NCI-H1092 (cell line): ENCODE data around the gene NCBP1.
A peak's percentile ranks its signal among the peaks of the same experiment; 100 is the strongest.
"Not testable (repeated sequence)": the region's sequence is repeated elsewhere in the genome, so short reads cannot be mapped to it uniquely, and the experiment has no call there.

ENCODE experiments used
- DNase-seq: peaks from one replicate; lab custom pipeline; 2025; lab: John Stamatoyannopoulos, UW

Gene NCBP1

GRCh38 chr9:97675655-97676054 lies 42.0 kb downstream of the NCBP1 start:
- DNase-seq, result no peak

DNA sequence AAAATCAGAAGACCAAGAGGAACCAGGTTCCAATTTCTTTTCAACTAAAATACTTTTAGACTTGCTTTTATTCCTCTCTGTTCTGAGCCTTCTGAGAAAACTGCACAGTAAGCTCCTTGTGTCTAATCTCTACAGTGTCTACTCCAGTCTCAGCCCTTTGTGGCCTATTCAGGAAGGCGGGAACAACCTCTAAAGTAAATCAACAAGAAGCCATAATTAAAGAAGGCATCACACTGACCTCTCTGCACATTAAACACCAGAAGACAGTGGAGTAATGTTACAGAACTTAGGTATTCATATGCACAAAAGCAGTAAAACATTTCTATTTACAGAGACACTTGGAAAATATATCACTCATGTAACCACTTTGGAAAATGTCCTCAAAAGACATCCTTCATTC lies 48.6 kb downstream of the NCBP1 start:
- DNase-seq, result no peak

- no peak for DNase-seq
Observed at GRCh38 chr9:97688654-97689053, 55.0 kb downstream of the NCBP1 start.

DNA sequence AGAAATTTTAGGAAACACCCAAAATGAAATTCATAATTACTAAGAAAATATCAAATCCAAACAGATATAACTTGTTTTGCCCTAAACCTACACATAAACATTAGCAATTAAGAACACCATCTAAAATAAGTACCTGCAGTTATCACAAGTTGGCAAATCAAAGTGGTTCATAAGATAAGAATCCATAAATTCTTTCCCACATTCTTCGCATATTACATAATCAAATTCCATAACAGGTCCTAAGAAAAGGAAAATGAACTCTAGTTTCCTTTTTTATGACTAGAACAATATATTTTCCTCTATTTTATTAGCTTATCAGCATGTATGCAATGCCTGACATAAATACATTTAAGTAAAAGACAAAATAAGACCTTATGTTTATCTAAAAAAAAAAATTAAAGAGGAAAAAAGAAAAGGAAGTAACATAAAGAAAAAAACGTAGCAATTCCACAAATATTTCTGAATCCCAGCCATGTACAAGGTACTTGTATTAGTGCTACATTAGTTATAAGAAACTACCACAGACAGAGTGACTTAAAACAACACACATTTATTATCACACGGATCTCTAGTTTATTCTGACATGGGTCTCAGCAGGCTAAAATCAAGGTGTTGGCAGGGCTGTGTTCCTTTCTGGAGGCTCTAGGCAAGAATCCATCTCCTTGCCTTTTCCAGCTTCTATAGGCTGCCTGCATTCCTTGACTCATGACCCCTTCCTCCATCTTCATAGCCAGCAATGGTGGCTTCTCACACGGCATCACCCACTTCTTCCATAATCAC lies 56.0 kb downstream of the NCBP1 start:
- DNase-seq, result no peak

DNA sequence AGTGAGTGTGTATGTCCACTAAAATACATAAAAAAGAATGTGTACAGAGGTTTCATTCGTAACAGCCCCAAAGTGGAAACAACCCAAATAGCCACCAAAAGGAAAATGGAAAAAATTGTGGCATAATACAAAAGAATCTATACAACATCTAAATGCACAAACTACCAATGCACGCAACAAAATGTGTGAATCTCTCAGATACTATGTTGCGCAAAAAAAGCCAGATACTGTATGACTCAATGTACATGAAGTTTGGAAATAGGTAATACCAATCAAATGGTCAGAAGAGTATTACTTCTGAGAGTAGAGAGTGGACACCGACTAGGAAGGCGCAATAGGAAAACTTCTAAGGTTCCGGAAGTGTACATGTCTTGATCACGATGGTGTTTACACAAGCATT lies 61.1 kb downstream of the NCBP1 start:
- DNase-seq, result no peak

GRCh38 chr9:97695390-97695789 lies 61.8 kb downstream of the NCBP1 start:
- DNase-seq, result no peak

DNA sequence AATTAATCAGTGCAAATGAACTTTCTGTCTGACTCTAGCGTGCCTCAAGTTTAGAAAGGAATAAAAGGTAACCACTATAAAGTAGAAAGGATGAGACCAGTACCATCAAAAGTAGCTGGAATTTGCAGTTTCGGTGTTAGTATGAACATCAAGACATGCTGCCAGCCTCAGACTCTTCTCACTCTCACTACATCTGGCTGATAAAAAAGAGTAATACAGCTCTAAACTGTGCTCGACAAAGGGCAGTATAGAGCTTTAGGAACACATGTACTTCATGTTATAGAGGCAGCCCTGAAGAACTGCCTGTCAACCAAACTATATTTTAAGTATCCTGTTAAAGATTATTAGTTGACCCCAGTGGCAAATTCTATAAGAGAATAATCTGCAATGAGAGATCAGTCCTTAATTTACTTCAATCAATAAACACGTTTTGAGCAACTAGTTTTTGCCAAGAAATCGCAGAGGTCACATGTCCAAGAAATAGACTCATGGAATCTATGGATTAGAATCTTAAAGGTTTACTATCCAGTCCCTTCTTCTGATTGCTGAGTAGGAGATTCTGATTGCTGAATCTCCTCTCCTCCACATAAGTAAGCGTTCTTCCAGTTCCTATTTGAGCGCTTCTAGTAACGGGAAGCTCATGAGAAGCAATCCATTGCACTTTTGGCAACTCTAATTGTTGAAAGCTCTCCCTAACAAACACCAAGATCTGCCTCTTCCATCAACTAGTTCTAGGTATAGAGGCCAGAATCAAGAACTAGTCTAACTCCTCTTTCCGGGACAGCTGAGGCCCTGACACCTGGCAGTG lies 62.6 kb downstream of the NCBP1 start:
- no peak for DNase-seq

DNA sequence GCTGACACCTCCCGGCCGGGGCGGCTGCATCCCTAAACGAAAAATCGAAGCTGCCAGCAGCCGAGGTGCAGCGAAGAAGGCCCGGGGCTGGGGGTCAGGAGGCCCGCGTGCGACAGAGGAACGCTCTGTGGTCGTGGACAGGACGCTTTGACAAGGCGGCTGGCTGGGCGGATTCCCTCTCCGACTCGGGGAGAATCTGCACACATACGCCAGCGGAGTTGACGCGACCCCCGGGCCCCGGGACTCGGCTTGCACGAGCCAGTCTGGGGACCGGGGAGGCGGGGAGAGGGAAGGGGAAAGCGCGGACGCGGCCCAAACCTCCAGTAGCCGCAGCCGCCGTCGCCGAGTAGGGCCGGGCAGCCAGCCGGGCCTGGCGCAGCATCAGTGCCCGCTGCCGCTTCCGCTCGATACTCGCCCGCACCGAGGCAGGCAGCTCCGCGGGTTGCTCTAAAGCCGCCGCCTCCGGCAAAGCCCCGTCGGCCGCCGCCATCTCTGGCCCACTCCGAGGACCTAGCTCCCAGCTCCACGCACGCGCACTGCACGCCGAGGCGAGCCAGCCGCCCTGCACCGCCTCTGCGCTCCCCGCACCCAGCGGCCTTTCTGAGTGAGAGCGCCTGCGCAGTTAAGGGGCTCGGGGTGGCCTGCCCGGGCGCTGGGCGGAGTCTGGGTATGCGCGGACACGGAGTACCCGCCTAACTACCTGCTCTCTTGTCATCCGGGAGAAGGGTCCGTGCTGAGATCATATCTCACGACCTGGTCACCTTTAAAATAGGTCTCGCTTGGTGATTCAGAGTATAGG lies 63.4 kb downstream of the NCBP1 start, which contains the start of gene XPA:
Gene XPA, minus strand, starts transcription at position 538 of the 799 bp plus-strand sequence. Its CDS starts 48 bp downstream, at position 490.
- peak; percentile 95 for DNase-seq

DNA sequence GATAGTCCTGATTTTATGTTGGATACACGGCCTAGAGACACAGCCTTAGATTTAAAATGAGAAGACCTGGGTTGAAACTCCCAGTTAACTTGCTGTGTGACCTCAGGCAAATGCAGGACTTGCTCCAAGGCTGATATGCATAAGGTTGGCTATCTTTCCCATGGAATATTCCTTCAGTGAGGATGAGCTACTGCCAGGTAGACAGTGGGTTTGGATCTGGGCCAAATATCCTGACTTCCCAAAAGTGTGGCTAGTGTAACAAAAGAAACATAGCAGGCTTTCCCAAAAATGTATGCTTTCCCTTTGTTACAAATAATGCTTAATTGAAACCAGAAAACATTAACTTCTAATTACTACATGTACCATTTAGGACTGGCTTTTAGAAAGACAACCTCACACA lies 64.2 kb downstream of the NCBP1 start:
- DNase-seq, result no peak

GRCh38 chr9:97698865-97699264 lies 65.2 kb downstream of the NCBP1 start:
- DNase-seq, result no peak

GRCh38 chr9:97699281-97699680 lies 65.7 kb downstream of the NCBP1 start:
- DNase-seq, result not testable (repeated sequence)

DNA sequence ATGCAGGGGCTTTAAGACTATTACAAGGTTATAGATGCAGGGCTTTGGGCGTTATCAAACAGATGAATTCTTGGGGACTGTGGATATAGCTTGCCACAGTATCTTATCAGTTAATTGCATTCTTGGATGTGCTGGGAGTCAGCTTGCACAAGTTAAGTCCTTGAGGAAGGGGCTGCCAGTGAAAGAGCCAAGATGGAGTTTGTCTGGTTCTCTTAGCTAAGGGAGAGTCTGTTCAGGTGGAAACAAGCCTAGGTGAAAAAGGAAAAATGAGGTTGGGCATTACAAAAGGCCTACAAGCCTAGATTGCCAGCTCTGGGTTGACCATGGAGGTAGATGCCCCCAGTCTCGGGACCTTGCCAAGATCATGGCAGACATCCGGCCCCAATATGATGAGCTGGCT lies 66.2 kb downstream of the NCBP1 start:
- not testable (repeated sequence) for DNase-seq

DNA sequence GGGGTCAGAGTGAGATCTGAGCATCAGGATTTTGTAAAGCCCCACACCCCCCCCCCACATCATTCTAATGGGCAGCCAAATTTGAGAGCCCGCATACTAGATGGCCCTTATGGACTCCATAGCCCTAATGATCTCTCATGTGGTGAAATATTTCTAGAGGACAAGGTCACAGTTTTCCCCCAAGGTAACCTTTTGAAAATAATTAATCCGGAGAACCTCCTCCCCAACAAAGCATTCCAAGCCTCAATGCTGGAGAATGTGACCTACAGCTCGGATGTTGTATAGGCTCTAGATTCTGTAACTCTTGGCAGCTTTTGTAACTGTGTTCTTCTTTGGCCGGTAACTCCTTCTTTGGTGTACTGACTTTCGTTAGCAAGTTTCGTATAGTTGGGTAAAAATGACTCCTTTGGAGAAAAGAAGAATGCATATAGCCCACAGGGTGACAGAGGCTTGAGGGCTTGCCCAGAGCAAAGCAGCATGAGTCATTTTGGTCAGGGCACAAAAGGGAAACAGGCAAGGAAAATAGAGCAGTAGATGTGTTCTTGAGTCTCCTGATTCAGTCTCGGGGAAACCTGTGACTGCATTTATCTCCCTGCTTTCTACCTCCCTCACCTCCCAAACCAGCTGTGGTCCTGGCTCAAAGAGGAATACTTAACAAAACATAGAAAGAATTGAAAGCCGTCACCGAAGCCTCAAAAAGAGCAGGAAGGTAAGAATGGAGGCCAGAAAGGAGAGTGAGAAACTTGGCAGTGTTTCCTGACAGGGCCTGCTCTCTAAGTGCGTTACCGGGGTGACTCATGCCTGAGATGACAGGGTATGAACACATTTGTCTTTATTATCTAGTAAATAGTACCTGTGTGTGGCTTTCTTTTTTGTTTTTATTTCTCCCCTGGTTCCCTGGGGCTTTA lies 70.1 kb downstream of the NCBP1 start:
- peak; percentile 18 for DNase-seq

DNA sequence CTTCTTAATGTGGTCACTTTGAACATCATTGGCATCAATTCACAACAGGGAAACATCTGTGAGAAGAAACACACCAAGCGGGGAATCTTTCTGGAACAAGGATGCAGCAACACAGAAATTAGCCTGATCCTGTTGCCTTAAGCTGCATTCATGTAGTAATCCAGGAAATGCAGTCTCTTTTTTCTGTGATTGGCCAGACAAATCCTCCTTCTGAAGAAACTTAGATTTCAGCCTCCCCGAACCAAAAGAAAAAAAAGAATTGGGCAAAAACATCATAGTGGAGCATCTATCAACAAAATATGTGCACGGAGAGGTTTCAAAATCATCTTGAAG lies 70.7 kb downstream of the NCBP1 start:
- no peak for DNase-seq

GRCh38 chr9:97704851-97705250 lies 71.2 kb downstream of the NCBP1 start:
- no peak for DNase-seq

DNA sequence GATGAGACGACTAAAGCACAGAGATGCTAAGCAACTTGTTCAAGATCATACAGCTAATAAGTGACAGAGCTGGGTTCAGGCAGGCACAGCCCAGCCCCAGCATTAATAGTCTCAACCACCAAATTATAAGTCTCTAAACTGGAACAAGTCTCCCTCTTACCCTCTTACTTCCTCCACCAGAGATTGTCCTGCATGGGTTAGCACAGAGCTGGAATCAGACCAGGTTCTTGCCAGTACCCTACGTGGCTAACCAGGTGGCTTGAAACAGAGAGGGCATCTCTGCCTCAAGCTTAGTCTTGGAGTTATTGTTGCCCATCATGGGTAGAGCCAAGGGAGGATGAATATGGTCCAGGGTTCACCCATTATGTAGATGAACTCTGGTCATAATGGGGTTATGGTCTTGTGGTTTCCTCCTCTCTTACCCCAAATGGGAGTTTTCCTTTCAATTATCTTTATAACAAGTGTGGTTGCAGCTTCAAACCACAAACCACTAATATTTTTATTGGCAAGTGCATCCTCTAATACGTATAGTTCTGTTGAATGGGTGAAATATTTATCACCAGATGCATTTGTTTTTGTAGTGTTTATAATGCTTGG lies 71.8 kb downstream of the NCBP1 start:
- no peak for DNase-seq

- DNase-seq, result no peak
Observed at GRCh38 chr9:97706246-97706645, 72.6 kb downstream of the NCBP1 start.

DNA sequence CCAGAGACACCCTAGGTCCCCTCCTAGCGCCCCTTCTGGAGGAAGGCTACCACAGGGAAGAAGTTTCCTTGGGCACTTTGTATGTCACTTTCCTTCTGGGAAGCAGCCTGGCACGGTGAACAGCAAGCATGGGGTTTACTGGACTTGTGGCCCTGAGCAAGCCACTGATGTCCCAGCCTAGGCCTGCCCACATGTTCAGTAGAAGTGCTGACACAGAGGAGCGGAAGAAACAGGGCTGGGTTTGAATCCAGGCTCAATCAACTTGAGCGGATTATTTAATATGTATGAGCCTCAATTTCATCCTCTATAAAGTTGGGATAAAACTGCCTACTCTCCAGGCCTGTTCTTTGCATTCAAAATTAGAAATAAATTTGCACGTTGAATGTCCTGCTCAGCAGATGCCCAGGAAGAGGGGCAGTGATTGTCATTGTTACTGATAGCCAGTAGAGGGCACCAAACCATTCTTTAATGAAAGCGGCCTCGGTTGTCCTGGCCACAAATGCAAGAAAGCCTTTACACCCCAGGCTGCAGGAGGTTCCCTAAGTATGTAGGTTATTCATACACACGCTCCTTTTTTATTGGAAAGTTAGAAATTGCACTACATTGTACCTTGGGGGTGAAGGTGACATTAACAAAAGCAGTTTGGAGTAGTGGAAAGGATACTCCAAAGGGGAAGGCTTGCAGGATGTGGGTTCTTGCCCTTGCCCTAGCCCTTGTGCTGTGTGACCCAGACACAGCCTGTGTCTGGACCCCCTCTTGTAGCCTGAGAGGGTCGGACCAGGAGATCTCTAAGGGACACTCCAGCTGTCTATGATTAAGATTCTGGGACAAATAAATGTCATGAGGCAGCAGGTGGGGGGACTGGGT lies 77.0 kb downstream of the NCBP1 start:
- DNase-seq, result peak; percentile 43

DNA sequence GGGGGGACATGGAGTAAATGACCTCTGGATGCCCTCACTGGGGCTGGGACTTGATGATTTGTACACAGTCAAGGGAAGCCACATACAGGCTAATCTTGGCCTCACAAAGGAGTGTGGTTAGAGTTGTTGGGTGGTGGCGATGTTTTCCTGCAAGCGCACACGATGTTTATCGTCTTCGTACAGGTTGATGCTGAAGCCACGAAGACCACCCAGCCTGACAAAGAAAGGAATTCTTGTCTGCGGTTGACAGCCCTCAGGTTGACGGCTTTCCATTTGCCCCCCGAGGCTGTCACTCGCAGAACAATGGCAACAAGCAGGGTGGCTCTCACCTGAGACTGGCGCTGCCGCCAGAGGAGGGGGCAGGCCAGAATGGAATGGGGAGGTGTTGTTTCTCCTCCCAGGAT lies 77.6 kb downstream of the NCBP1 start:
- DNase-seq, result no peak

DNA sequence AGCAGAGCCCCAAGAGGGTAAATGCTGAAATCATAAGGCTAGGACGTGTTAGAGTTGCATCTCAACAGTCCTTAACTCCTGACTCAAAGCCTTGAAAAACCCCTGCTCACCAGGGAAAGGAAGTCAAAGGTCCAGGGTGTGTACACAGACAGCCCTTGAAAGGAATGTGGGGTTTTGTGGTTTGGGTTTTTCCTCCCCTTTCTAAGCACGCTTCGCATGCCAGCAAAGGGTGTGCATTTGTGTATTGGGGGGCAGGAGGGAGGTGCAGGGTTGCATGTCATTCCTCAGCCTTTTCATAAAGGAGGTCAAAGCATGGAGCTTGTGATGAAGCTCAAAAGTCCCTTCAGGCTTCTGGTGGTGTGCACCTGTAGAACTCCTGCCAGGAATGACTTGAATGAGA lies 80.8 kb downstream of the NCBP1 start:
- no peak for DNase-seq
